ENCODE results near the gene CTXND1. TPM values are rescaled to one million over a fixed set of nuclear protein-coding genes. Genes with fewer than 3 reads are reported as not detected.

Gene CTXND1
- total and polyA plus RNA-seq, 2 of the 13 experiments (the other 11 are each of a cell fraction or from before 2014, with no cell fraction given), result 1.2 to 2.1 TPM

GRCh38 chr15:80207887-80208286 is 44.1 kb downstream of the CTXND1 start:
- 4% methylated on average over 3 of the region's 3 CpGs for WGBS (ENCODE audit: low lambda C conversion rate)
- peak overlapping the region; percentile 45 for H3K27ac ChIP-seq (ENCODE audit: extremely low read length, insufficient read depth, low read length)
- intact Hi-C loops (cut with micrococcal nuclease; ENCODE audit: unreplicated experiment) (no loop called here), in situ Hi-C loops (cut with HindIII; ENCODE audit: extremely low pct_ligation_motif_present, low pct_unique_long_range_greater_than_20kb) (no loop called here)
- FAIRE-seq (peak; percentile 94), ATAC-seq (peak; percentile 93), DNase-seq (ENCODE audit: low spot score) (peak; percentile 83)
- no TSS peak for BruUV-seq (replicated peaks)
- peak overlapping the region; percentile 16; the same call in 1 of the 2 replicates for H3K4me2 ChIP-seq (ENCODE audit: low read depth, low read length)
- H3K9ac ChIP-seq (ENCODE audit: insufficient read depth, low read depth, low read length), result no peak overlapping the region
- no peaks in the 10 kb centered on the region for H3K27me3 ChIP-seq (ENCODE audit: control insufficient read depth in 1 of 2, insufficient read depth in 2 of 2, low read length in 2 of 2)
- no peaks in the 10 kb centered on the region for H3K36me3 ChIP-seq (replicated peaks in 1 of 2; ENCODE audit: control insufficient read depth in 1 of 2, insufficient read depth in 2 of 2, low read length in 2 of 2)
- H3K4me3 ChIP-seq (replicated peaks in 1 of 3; ENCODE audit: insufficient read depth in 1 of 3, low read depth in 2 of 3, low read length in 3 of 3), result no peak overlapping the region
- POLR2A ChIA-PET, result no interaction called here
- no peaks in the 10 kb centered on the region for H3K9me3 ChIP-seq (ENCODE audit: low read length)
- CTCF ChIA-PET (ENCODE audit: low intra/inter-chr PET ratio, low total read pairs), result no interaction called here
- H4K20me1 ChIP-seq (ENCODE audit: insufficient read depth, low read length), result no peaks in the 10 kb centered on the region
- no peaks in the 10 kb centered on the region for H3K79me2 ChIP-seq (ENCODE audit: insufficient read depth, low read length)
- H2AFZ ChIP-seq (ENCODE audit: low read length), result no peak overlapping the region
- peaks cover 59% of the 10 kb centered on the region for H3K4me1 ChIP-seq (ENCODE audit: insufficient read depth, low read length)
- TF ChIP-seq AKNA (CRISPR knock-in tag; IDR thresholded peaks at IDR 0.05; ENCODE audit: borderline replicate concordance) (no peak), RARG (CRISPR knock-in tag; IDR thresholded peaks at IDR 0.05; ENCODE audit: low read depth) (no peak), ARID5B (CRISPR knock-in tag; IDR thresholded peaks at IDR 0.05) (peak; percentile 77), FOXA1 (IDR thresholded peaks at IDR 0.05) (no peak), FOXA1 (CRISPR knock-in tag; IDR thresholded peaks at IDR 0.05) (peak; percentile 69), ATM (IDR thresholded peaks at IDR 0.05; ENCODE audit: borderline replicate concordance) (no peak), CREB1 (IDR thresholded peaks at IDR 0.05) (no peak), CREB1 (CRISPR knock-in tag; IDR thresholded peaks at IDR 0.05) (peak; percentile 40; the same call in 1 of the 2 replicates), HMG20A (CRISPR knock-in tag; IDR thresholded peaks at IDR 0.05; ENCODE audit: borderline replicate concordance) (peak; percentile 66; the same call in 1 of the 2 replicates), ELF3 (CRISPR knock-in tag; IDR thresholded peaks at IDR 0.05) (peak; percentile 73), MAFG (CRISPR knock-in tag; IDR thresholded peaks at IDR 0.05) (no peak), EP300 (IDR thresholded peaks at IDR 0.05; ENCODE audit: low read depth in 2 of 2, low read length in 2 of 2) (peak in 1 of 2 experiments; percentile 82; a peak in 2 of 4 replicates), EP300 (CRISPR knock-in tag; IDR thresholded peaks at IDR 0.05; ENCODE audit: borderline replicate concordance) (no peak), ISL2 (CRISPR knock-in tag; IDR thresholded peaks at IDR 0.05) (peak; percentile 60; the same call in 1 of the 2 replicates), GATAD2A (CRISPR knock-in tag; IDR thresholded peaks at IDR 0.05) (peak; percentile 85), CEBPG (CRISPR knock-in tag; IDR thresholded peaks at IDR 0.05) (peak; percentile 84), SIN3A (IDR thresholded peaks at IDR 0.05; ENCODE audit: borderline replicate concordance, low read depth, low read length) (no peak), THRA (CRISPR knock-in tag; IDR thresholded peaks at IDR 0.05; ENCODE audit: borderline replicate concordance) (0 out of 2 replicates have a peak, but pooled peaks have one; percentile 13)

Measured in HepG2 (cell line).